RPMI7951 (cell line): ENCODE data around the gene TATDN2. TPM values are rescaled to one million over a fixed set of nuclear protein-coding genes. Genes with fewer than 3 reads are reported as not detected.
A peak's percentile ranks its signal among the peaks of the same experiment; 100 is the strongest.
"Not testable (repeated sequence)": the region's sequence is repeated elsewhere in the genome, so short reads cannot be mapped to it uniquely, and the experiment has no call there.

Experiments used
- DNase-seq: peaks from one replicate; pipeline ENCODE4 v3.0.0-alpha.2; 2012; ENCODE audit warnings: low read depth
- total RNA-seq: library from RNA; depleted of rRNA; stranded (reverse); fragments of >200 nt; shearing (Covaris generic); gene quantifications from 2 replicates; pipeline ENCODE4 v1.2.3, GENCODE V29; 2014

Gene TATDN2
- total RNA-seq, 1 experiment from 2014 or later: 13.7 TPM

GRCh38 chr3:10289787-10290355 is 41.6 kb downstream of the TATDN2 start:
- no peak for DNase-seq

- DNase-seq: no peak
These were observed 42.4 kb downstream of the TATDN2 start for GRCh38 chr3:10290481-10291176.

GRCh38 chr3:10291641-10292040 is 43.4 kb downstream of the TATDN2 start:
- DNase-seq: no peak

- no peak for DNase-seq
These were observed 44.5 kb downstream of the TATDN2 start, which contains the start of gene GHRL for GRCh38 chr3:10292505-10293419. Gene GHRL, minus strand, starts transcription at chr3:10292947. Its CDS starts 2,767 bp downstream, at chr3:10290180.

GRCh38 chr3:10294030-10294586 is 45.8 kb downstream of the TATDN2 start:
- no peak for DNase-seq

GRCh38 chr3:10298064-10298463 is 49.8 kb downstream of the TATDN2 start:
- DNase-seq: not testable (repeated sequence)

GRCh38 chr3:10299175-10299574 is 50.9 kb downstream of the TATDN2 start:
- DNase-seq: peak; percentile 25

GRCh38 chr3:10299679-10300078 is 51.4 kb downstream of the TATDN2 start:
- no peak for DNase-seq

- DNase-seq: no peak
These were observed 51.8 kb downstream of the TATDN2 start for GRCh38 chr3:10300087-10300486.

GRCh38 chr3:10303105-10303504 is 54.8 kb downstream of the TATDN2 start:
- no peak for DNase-seq

- no peak for DNase-seq
These were observed 55.5 kb downstream of the TATDN2 start for GRCh38 chr3:10303785-10304184.

GRCh38 chr3:10304905-10305304 is 56.6 kb downstream of the TATDN2 start:
- no peak for DNase-seq

GRCh38 chr3:10305331-10305902 is 57.2 kb downstream of the TATDN2 start:
- no peak for DNase-seq

GRCh38 chr3:10306156-10306555 is 57.9 kb downstream of the TATDN2 start:
- DNase-seq: no peak

- DNase-seq: no peak
These were observed 60.4 kb downstream of the TATDN2 start for GRCh38 chr3:10308678-10309077.

- DNase-seq: no peak
These were observed 61.5 kb downstream of the TATDN2 start for GRCh38 chr3:10309736-10310135.

GRCh38 chr3:10310578-10310977 is 62.3 kb downstream of the TATDN2 start:
- peak; percentile 73 for DNase-seq

GRCh38 chr3:10311710-10312109 is 63.5 kb downstream of the TATDN2 start:
- DNase-seq: no peak

GRCh38 chr3:10312391-10312790 is 64.1 kb downstream of the TATDN2 start:
- no peak for DNase-seq

- no peak for DNase-seq
These were observed 64.6 kb downstream of the TATDN2 start for GRCh38 chr3:10312861-10313260.

- DNase-seq: no peak
These were observed 66.8 kb downstream of the TATDN2 start for GRCh38 chr3:10315101-10315500.
